ENCODE measurements around the gene RAB37.

The RAB37 gene, protein sequence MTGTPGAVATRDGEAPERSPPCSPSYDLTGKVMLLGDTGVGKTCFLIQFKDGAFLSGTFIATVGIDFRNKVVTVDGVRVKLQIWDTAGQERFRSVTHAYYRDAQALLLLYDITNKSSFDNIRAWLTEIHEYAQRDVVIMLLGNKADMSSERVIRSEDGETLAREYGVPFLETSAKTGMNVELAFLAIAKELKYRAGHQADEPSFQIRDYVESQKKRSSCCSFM

DNA sequence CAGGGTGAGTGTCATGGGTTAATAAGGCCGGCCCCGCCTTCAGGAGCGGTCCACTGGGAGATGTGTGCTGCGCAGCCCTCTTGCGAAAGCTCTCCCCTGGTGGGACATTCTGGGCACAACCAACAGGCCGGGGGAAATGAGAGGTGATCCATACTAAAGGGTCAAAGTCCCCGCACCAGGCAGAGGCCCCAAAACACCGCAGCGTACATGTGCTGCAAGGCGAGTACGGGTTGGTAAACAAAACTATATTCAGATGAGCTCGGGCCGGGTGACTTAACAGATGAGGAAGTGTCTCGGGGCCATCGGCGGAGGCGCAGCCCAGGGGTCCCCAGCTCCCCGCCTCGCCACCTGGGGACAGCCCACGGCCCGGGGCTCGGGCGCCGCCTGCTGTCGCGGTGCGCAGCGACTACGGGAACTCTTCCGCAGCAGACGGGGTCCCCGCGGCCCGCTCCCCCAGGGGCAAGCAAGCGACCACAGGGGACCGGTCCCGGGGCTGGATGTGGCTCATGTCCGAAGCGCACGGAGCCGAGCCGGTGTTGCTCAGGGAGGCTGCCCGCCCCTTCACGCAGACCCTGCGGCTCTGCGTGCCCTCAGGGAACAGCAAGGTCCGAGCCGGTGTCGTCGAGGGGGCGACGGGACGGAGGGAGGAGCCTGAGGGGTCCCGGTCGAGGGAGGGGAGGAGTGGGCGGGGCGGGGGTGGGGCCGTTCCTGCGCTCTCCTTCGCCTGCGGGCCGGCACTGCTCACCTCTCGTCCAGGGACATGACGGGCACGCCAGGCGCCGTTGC lies at the start of gene RAB37:
RAB37 (plus strand) TSS at position 744 of the 786 bp plus-strand sequence; CDS start at position 761, 17 bp downstream.
- DNase-seq: no peak

DNA sequence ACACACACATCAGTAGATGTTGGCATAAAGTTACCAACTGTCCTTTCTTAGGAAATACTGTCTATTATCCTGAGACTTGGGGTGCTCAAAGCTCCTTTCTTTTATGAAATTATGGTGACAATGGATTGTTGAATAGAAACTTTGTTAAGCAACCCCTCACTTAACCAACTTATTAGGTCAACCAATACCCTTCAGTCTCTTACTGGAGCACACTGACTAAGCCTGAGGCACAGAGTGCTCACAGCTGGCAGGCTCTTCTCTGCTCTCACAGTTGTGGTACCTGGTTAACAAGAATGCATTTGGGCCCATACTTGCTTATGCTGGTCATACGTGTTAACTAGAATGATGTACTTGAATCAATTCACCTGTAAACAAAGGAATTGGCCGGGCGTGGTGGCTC lies 49.2 kb upstream of the RAB37 start:
- DNase-seq: no peak

DNA sequence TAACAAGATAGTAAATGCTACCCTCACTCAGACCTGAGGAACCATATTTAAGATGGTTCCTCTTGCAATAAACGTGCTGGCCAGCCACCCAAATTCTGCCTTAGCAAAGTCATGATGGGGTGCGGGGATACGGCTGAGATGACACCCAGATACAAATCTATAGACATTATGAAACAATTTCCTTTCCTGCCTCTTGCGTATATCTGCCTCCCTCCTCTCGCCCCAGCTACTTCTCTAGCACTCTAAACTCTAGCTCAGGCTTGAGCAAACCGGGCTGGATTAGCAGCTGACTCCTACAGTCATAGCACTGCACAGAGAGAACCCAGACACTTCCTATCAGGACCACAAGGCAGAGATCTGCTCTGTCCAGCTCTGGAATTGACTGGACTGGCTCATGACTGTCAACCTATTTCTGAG lies 46.6 kb upstream of the RAB37 start:
- no peak for DNase-seq

DNA sequence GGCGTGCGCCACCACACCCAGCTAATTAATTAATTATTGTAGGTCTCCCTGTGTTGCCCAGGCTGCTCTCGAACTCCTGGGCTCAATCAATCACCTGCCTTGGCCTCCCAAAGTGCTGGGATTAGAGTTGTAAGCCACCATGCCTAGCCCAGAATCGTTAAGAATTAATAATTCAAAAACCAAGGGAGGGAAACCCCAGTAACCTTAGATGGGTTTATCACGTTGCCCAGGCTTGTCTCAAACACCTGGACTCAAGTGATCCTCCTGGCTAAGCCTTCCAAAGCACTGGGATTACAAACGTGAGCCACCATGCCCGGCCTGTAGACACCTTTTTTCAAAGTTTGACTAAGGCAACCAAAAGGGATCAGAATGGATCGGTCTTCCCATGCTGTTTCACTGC lies 45.9 kb upstream of the RAB37 start:
- no peak for DNase-seq

DNA sequence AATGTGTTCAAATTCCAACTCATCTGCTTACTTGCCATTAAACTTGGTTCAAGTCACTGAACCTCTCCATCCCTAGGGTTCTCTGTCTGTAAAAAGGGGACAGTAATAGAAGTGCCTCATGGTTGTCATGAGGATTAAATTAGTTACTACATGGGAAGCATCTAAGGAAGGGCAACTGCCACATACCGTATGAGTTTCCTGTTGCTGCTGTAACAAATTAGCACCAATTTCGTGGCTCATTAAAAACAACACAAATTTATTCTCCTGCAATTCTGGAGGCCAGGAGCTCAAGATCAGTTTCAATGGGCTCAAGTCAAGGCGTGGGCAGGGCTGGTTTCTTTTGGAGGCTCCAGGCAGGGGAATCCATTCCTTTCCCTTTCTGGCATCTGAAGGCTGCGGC lies 43.0 kb upstream of the RAB37 start:
- DNase-seq: no peak

DNA sequence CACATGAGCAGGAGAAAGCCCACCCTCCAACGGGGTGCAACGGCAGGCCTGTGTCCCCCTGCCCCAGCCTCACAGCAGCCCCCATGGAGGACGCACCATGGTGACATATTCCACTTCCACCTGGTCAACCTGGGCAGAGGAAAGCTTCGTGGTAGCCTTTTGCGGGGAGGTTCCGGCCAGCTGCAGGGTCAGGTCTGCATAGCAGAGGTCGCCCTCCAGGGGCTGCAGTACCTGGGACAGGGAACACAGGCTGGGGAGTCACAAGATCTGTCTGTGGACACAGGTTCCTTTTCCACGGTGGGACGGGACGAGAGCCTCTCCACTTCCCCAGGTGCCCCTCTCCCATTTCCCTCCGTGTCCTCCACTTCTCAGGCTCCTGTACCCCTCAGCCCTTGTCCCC lies 41.4 kb upstream of the RAB37 start:
- no peak for DNase-seq

DNA sequence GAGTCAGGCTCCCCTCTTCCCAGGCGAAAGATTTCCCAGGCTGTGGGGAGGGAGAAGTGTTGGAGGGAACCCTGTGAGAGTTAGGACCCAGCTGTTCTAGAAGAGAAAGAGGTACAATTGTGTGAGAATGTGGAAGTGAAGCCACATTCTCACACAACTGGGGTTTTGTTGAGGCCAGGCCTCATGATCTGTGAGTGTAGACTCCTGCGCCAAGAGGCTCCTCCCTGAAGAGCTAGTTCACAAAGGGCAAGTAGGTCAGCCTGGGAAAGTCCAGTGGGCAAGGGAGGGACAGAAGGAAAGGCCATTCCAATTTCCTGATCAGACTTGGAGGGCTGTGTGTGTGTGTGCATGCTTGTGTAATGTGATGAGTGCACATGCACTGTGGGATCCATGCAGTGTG lies 39.5 kb upstream of the RAB37 start:
- DNase-seq: no peak

DNA sequence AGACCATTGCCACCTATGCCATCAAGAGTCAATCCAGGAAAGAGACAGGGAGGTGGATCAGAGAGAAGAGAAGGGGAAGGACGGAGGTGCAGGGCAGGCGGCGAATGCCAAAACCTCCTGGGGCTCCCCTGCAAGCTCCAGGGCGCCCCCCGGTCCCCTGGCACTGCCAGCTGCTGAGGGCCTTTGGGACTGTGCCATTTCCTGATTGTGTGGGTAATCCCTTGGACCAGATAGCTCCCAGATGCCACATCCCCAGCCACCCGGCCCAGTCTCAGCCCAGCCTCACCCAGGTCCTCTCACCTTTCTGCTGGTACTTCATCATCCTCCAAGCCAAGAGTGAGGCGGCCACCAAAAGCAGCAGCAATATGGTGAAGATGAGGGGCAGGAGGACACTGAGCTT lies 39.0 kb upstream of the RAB37 start:
- no peak for DNase-seq

DNA sequence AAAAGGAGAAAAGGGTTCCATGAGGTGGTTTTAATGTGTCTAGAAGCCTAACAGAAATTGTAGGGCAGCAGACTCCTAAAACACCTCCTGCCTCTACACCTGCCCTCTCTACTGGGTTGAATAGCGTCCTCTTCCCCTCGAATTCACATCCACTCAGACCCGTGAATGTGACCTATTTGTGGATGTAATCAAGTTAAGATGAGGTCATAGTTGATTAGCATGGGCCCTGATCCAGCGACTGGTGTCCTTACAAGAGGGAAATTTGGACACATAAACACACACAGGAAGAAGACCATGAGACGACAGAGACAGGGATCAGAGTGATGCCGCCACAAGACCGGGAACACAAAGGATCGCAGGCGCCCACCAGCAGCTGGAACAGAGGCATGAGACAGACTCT lies 37.8 kb upstream of the RAB37 start:
- DNase-seq: no peak

DNA sequence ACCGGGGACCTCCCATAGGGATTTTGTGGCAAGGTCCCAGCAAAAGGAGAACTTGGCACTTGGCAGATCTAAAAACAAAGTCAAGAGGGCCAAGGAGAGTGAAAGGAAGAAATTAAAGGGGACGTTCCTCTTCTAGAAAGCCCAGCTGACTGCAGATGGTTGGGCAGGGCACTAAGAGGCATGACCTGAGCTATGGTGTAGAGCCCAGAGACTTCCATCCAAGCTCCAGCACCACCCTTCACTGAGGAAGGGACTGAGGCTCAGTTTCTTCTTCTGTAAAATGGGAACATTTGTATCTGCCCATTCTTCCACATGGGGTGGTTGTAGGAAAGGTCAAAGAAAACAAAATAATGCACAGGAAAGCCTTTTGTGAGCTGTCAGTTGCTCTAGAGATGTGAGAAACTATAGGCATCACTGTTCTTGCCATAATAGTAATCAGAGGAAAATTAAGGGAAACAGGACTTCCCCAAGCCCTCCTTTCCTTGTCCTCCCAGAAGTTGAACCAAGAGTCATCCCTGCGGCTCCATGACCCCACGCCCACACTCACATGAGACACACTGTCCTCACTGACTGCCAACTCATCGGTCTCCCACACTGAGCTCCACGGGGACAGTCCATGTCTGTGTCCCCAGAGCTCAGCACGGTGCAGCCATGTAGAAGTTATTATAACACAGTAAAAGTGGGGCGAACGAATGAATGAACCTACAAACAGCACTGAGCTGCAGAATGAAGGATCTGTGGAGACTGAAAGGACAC lies 34.8 kb upstream of the RAB37 start:
- DNase-seq: no peak

DNA sequence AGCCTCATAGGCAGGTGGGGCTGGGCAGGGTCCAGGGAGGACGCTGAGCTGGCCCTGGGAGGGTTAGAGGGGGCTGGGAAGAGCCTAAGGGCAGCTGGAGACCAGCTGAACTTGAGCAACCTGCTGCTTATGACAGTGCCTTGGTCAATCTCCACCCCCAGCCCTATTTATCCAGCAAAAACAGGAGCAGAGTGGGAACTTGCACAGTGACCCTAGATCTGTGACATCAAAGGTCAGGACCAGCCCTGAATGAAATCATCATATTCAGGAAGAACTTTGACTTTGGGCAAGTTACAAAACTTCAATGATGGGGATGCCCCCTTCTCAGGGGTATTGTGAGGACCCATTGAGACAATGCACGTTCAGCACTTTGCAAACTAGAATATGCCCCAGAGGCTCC lies 33.7 kb upstream of the RAB37 start:
- no peak for DNase-seq

DNA sequence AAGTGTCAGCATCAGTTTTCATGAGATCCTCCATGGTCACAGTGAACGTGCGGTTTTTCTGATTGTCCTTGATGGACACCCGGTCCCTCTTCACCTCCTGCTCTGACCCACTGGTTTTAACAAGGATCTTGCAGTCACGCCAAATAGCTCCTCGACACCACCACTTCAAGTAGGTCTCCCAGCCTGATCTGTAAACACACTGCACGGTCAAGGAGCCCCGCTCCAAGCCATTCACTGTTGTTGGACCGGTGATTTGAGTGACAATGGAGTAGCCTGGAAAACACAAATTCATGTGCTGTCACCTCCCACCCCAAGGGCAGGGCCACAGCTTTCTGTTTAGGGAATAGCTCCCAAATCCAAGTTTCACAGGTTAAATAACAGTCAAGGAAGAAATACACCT lies 32.5 kb upstream of the RAB37 start:
- no peak for DNase-seq

DNA sequence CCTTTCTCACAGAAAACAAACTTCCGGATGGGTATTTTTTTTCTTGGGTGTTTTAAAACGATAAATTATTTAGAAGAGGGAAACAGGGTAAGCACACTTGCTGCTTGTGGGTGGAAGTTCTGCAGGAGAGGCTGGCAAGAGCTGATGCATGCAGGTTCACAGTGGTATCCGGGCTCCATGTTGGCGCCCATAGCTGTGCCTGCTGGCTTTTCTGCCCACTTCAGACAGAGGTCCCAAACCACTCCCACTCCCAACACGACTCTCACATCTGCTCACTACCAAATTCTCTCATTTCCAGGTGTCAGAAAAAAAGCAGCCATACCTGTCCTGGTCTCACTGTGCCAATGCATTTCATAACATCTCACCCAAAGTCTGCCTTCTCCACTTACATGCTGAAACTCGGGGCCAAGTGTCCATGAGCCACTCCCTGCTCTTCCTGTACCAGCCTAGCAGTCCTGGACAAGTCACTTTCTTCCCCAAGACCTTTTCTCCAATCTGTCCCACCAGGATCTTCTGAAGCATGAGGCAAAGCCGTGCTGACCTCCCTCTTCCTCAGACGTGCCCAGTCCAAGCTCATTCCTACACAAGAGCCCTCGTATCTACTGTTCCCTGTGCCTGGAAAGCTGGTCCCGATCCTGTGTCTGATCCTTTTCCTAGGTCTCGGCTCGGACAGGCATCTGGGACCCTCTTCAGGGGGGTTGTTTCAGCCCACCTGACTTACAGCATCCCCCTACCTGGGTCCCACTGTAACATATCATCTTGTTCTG lies 25.8 kb upstream of the RAB37 start:
- DNase-seq: no peak

DNA sequence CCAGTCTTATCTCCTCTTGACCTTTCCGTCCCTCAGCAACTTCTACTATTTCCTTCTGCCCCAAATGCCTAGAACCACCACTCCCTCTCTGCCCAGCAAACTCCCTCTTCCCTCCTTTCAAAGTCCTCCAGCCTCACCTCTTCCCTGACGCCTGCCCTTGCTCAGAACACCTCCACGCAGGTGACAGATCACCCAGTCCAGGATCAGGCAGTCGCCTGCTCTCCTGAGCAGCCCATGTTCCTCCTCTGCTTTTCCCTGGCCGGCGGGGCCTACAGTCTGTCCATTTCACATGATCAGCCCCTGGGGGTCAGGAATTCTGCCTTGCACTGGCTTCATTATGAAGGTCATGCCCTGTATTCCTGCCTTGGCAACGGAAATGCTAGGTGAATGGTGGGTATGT lies 24.8 kb upstream of the RAB37 start:
- DNase-seq: no peak

DNA sequence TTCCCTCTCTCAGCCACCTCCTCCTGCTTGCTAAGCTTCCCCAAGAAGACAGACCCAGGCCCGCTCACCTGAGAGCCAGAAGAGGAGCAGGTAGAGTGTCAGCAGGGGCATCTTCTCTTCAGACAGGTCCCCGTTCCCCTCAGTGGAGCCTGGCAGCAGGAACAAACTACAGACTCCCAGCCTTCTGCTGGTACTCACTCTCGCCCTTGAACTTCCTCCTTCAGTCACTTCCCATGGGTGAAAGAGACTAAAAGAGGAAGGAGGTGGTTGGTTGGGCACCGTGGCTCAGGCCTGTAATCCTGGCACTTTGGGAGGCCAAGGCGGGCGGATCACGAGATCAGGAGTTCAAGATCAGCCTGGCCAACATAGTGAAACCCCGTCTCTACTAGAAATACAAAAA lies 24.3 kb upstream of the RAB37 start, which contains the start of gene CD300LF:
CD300LF (minus strand) TSS at position 168 of the 400 bp plus-strand sequence; CDS start at position 111, 57 bp downstream.
- DNase-seq: no peak

DNA sequence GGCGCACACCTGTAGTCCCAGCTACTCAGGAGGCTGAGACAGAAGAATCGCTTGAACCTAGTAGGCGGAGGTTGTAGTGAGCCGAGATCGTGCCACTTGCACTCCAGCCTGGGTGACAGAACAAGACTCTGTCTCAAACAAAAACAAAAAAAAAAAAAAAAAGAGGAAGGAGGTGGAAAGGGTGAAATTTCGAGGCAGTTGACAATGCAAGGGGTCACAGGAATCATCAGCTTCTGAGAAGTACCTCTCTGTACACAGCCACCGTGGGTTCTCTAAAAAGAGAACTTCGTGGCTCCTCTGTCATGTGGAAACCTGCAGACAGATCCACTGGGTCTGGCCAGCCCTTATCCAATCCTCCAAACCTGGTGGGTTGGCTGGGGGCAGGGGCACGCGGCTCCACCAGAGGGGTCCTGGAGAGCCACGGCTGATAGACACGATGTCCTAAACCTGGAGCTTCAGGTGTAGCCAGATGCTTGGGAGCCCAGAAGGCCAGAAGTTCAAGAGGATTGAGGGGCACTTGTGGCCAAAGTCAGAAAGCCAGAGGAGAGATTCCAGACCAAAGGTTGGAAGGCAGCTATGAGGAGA lies 23.8 kb upstream of the RAB37 start:
- no peak for DNase-seq

DNA sequence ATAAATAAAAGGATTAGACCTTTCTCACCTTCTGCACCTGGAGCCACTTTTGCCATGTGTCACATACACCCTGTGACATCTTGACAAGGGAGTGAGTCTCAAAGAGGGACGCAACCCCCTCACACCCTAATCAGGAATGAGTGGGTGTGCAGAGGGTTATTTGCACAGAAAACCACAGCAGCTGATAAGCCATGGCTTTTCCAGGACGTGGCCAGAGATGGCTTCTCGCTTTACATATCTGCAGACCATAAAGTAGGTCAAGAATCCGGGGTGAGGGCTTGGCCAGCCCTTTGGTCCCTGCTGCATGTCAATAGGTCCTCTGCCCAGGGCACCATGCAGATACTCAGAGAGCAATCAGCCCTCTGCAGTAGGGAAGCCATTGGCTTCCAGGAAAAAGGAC lies 21.9 kb upstream of the RAB37 start:
- no peak for DNase-seq

DNA sequence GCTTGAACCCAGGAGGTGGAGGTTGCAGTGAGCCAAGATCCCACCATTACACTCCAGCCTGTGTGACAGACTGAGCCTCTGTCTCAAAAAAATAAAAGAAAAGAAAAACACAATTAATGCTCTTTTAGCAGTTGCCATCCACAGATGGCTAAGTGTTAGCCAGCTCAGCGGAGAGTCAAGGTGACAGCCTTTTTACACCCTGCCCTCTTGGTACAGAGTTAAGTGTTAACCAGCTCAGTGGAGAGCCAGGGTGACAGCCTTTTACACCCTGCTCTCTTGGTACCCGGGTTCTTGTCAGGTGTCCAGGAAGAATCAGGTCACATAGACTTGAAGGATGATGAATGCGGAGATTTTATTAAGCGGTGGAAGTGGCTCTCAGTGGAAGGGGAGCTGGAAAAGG lies 16.6 kb upstream of the RAB37 start:
- DNase-seq: no peak

DNA sequence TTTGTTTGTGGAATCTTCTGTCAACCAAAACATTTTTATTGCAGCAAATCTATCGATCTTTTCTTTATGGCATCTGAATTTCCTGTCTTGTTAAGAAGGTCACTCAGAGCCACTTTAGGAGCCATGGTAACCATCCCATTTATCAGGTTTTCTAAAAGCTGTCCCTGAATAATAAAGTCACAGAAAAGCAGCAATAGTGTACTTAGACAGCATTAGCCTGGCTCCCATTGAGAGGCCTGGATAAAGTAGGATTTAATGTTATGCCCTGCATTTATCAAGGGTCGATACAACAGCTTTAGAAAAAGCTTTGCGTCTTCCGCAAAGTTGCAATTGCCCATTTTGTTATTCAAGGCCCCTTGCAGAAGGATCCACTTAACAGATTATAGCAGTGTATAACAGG lies 14.3 kb upstream of the RAB37 start:
- DNase-seq: no peak

DNA sequence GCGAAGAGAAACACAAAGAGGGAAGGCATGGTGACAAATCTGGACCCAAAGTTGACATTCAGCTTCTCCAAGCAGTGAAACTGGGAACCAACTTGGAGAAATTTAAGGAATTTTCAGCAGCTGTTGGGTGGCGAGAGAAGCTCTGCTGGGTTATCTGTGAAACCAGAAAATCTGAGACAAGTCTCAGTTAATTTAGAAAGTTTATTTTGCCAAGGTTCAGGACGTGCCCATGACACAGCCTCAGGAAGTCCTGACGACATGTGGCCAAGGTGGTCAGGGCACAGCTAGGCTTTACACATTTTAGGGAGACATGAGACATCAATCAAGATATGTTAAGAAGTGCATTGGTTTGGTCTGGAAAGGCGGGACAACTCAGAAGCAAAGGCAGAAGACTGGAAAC lies 13.2 kb upstream of the RAB37 start:
- no peak for DNase-seq

DNA sequence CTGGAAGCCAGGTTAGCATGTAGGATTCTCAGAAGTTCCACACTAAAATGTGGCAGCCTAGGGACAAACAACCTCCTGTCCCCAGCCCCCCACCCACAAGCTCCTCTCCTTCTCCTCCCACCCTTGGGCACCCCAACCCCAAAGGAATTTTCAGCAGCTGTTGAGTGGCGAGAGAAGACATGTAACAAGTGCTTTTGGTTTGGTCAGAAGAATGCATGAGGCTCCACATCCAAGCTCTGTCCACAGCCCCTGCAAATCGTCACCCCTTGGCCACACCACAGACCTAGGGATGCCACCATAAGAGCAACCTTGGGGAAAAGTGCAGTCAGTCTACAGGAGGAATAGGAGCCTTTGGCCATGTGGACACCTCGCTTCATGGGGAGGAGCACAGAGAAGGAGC lies 11.9 kb upstream of the RAB37 start:
- DNase-seq: no peak

DNA sequence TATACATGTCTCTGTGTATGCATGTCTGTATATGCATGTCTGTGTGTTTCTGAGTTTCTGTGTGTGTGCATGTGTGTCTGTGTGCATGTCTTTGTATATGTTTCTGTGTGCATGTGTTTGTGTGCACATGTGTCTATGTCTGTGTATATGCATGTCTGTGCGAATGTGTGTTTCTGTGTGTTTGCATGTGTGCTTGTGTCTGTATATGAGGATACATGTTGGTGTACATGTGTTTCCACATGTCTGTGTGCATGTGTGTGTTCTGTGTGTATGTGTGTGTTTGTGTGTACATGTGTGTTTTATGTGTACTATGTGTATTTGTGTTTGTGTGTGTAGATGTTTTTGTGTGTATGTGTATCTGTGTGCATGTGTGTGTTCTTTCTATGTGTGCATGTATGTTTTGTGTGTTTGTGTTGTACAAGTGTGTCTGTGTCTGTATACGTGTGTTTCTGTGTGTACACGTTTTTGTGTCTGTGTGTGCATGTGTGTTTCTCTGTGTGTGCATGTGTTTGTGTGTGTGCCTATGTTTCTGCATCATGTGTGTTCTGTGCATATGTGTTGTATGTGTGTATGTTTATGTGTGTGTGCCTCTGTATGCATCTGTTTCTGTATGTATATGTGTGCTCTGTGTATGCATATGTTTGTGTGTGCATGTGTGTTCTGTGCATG lies 8.9 kb upstream of the RAB37 start:
- no peak for DNase-seq

Data from EL (cell line).